NCI-H1417 treated with DMSO at 0.1 percent for 48 hours (cell line): ENCODE results near the gene NHP2.

Source experiments
- DNase-seq: peaks from one replicate; lab custom pipeline; 2025; lab: John Stamatoyannopoulos, UW

The NHP2 gene

DNA sequence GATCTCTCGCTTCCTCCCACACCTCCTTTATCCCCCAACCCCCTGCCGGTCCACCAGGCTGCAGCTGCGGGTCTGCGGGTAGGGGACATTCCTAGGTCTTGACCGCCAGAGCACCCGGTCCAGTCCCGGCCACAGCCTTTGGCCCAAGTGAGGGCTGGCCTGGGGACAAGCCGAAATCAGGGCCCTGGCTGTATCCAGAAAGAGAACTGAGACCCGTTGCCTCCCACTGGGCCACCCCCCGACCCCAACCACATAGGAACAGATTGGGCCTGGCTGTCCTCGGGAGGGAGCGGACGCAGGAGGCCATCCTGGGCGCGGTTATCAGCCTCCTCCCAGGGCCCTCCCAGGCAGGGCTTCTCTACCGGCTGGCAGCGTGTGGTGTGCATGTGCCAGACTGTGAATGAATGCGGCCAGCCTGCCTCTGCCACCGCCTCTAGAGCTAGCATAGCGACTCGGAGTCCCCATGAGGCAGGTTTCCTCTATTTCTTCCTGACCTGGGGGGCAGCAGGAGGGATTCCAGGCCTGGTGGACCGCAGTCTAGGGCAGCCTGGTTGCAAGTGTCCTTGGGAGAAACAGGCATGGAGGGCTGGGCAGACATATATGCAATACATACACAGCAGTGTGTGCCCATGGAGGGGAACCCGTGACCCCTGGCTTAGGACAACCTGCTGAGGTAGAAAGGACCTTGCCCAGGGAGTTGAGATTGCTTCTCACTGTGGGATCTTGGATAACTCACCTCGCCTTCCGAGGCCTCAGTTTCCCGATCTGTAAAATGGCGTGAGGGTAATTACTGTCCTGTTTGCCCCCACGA, 39.2 kb downstream of the NHP2 start:
- DNase-seq: no peak

DNA sequence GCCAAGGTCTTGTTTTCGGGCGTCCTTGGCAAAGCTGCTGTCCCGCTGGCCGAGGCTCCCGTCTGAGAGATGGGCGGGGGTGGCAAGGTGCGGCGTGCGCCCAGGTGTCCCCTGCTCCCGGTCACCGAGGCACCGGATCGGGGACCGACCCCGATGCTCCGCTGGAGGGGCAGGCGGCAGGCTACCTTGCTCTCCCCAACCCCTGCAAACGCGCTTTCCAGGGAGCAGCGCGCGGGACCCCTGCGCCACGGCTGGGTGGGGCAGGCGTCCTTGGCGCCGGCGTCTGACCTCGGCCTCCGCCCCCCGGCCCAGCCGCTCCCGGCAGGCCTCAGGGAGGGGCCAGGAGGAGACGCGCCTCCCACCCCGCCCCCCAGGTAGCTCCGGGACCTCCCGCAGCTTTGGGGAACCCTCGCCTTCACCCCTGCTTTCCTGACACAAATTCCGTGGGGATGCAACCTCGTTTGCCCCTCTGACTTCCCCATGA, 39.8 kb downstream of the NHP2 start:
- no peak for DNase-seq

DNA sequence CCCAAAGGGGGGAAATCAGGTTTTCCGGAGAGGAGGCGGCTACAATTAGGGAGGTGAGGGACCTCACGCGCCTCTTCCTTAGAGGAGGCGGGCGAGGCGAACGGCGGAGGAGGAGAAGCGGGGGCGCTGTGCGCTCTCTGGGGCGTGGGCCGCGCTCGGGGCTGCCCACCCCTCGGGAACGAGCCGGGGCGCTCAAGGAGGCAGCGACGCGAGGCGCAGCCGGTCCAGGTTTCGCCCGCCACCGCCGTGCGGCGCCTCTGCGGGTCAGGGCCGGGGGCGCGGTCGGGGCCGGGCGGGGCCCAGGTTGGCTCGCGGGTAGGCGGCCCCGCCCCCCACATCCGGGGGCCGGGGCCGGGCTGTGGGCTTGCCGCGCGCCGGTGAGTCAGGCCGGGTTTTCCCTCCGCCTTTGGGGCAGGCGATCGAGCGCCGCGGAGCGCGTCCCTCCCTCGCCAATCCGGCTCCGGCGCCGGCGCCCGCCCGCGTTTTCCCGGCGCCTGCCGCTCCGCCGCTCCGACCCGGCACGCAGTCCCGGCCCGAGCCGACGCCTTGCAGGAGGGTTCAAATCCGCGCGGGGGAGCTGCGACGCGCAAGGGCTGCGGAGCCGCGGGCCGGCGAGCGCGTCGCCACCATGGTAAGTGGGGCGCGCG, 40.4 kb downstream of the NHP2 start, which contains the start of gene N4BP3:
Gene N4BP3, plus strand, starts transcription at position 392 of the 647 bp plus-strand sequence. CDS start 6,052 bp downstream, outside the sequence.
- DNase-seq: no peak

DNA sequence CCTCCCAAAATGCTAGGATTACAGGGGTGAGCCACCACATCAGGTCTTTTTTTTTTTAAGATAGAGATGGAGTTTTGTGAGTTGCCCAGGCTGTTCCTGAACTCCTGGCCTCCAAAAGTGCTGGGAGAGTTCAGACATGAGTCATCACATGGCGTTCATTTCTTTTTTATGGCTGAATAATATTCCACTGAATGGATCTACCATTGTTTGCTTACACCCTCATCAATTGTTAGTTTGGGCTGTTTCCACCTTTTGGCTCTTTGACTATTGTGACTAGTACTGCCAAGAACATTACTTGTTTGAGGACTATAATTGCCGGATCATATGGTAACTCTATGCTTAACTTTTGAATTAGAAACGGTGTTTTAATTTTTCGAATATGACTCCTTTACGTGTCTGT, 41.1 kb downstream of the NHP2 start:
- DNase-seq: no peak

DNA sequence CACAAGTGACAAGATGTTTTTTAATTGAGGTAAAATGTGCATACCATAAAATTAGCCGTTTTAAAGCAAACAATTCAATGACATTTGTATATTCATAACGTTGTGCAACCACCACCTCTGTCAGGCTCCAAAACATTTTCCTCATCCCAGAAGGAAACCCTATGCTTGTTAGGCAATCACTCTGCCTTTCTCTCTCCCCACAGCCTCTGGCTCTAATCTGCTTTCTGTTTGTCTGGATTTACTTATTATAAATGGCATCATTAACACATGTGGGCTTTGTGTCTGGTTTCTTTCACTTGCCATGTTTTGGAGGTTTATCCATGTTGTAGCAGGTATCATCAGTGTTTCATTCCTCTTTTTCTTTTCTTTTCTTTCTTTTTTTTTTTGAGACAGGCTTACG, 41.8 kb downstream of the NHP2 start:
- no peak for DNase-seq

DNA sequence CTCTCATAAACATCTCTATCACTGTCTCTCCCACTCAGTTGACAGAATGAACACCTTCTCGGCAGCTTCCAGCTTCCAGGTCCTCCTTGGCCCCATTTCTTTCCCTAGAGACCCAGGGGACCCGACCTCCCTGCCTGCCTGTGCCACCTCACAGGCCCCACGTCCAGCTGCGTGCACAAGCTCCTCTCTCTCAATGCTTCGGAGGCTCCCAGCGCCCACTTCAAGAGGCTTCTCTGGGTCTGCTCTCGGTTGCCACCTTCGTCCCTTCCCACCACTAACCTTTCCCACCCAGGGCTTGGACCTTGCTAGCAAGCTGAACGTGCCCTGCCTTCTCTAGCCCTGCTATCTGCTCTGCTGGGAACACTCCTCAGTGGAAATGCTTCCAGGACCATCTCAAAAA, 43.2 kb downstream of the NHP2 start:
- no peak for DNase-seq

DNA sequence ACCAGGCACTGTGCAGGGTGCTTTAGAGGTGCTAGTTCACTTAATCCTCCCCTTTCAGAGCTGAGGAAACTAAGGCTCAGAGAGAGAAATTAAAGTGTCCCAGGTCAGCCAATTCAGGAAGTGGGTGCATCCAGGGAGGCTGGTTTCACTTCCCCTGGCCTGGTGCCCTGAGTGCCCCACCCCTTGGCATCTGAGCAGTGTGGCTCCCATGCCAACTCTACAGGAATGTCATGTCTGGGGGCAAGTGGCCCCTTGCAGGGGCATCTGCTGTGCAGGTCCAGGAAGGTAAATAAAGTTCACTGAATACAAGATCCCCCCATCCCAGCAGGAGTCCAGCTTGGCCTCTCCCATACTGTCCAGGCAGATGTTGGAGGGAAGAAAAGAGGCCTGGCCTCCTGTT, 44.7 kb downstream of the NHP2 start:
- no peak for DNase-seq

DNA sequence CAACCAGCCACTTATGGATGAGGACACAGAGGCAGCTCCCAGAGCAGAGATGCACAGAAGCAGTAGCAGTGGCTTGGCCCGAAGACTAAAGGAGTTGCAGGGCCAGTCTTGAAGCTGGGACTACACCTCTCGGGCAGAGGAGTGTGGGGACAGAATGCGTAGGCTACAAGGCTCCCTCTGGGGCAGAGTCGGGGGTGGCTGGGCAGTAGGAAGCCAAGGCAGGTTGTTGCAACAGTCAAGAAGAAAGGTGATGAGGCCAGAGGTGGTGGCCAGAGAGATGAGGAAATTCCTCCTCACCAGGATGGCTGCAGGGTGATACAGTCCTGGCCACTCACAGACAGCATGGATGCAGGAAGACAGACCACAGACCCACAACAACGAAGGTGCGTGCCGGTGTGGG, 45.2 kb downstream of the NHP2 start:
- DNase-seq: no peak

DNA sequence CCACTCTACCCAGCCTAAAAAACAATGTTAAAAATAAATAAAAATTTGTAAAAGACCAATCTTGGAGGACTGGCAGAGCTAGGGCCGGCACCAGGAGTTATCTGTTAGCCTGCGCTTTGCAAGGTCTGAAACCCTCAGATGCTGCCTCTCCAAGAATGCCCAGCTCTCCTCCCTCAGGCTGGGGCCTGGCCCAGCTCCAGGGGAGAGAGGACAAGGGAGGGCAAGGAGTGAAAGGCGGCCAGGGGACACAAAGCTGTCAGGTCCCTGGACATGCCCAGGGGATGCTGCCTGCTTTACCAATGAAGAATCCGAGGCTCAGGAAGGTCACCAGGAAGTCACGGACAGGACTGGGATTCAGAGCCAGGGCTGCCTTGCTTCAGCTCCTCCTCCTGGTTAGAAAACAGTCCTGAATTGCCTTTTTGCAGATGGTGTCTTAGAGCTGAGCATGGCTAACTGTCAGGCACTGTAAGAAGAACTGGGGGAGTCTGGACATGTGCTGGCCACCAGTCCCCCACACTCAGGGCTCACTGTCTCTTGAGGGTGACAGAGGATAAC, 45.9 kb downstream of the NHP2 start:
- DNase-seq: no peak

DNA sequence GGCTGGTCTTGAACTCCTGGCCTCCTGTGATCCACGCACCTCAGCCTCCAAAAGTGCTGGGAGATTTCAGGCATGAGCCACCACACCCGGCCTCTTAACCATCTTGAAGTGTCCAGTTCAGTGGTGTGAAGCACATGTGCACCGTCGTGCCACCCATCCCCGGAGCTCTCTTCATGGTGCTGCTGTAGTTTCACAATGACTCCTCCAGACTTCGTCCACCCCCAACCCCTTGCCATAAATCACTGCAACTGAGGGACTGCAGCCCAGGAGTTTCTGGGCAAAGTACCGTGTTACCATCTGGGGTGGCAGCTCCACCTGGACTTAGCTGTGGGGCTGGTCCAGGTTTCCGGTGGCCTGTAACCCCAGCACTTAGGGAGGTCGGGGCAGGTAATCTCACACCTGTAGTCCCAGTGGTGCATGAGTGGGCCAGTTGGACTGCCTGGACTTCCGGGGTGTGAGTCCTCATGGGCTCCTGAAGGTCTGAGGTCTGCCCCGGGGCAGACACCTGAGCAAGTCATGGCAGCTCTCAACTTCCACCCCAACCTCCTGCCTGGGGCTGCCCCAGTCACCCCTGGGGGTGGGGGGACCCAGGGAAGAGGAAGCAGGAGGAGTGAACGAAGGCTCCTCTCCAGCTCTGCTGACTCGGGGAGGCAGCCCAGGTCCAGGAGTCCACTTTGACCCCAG, 47.0 kb downstream of the NHP2 start:
- DNase-seq: no peak

DNA sequence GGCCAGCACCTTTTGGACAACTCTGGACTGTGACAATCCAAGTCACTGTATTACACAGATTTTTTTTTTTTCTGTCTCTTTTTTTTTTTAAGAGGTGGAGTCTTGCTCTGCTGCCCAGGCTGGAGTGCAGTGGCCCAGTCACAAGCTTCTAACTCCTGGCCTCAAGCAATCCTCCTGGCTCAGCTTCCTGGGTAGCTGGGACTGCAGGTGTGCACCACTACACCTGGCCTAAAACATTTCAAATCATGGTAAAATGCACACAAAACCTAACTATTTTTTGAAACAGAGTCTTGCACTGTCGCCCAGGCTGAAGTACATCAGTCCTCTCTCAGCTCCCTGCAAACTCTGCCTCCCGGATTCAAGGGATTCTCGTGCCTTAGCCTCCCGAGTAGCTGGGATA, 47.6 kb downstream of the NHP2 start:
- DNase-seq: no peak

DNA sequence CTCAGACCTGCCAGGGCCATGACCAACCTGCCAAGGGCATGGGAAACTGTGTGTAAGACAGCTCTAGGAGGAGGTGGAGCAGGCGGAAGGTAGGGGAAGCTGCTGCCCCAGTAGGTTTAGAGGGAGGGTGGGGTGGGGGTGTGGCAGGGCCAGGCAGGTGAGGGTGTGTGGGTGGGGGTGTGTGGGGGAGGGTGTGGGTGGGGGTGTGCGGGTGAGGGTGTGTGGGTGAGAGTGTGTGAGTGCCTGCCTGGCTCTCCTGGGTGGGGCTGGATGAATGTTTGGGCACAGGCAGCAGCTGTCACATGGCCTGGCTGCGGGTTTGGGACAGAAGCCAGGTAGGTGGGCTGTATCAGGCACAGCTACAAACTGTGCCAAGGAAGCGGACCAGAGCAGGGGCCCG, 49.2 kb downstream of the NHP2 start:
- no peak for DNase-seq

DNA sequence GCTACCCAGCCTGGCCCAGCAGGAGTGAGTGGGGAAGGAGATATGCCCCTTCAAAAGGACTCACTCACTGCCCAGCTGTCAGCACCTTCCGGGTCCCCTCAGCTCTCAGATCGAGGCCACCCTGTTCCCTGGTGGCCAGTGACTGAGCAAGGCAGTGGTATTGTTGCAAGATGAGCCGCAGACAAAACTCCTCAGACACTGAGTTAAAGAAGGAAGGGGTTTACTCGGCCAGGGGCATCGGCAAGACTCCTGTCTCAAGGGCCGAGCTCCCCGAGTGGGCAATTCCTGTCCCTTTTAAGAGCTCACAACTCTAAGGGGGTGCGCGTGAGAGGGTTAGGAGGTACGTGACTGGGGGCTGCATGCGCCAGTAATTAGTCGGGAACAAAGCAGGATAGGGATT, 50.1 kb downstream of the NHP2 start:
- DNase-seq: no peak
